Right atrium auricular region (tissue), 2 donors: ENCODE results near the gene BTLA. TPM values are rescaled to one million over a fixed set of nuclear protein-coding genes. Genes with fewer than 3 reads are reported as not detected.
"Not testable (repeated sequence)": the region's sequence is repeated elsewhere in the genome, so short reads cannot be mapped to it uniquely, and the experiment has no call there.

Experiments
- DNase-seq: peaks from one replicate; pipeline ENCODE4 v3.0.0-alpha.2; 2019; ENCODE audit warnings: low spot score
- H3K27ac ChIP-seq, 2 donors: fragments of 200-600 bp; sonication (generic); 1 replicate in 1 of 2; 2 replicates in 1 of 2; pipeline ENCODE4 v1.5.1; 2016 to 2019
- H3K27me3 ChIP-seq, 2 donors: fragments of 200-600 bp; sonication (generic); one replicate each; pipeline versions ENCODE4 v1.5.1 to v1.6.0; 2017 to 2019
- H3K36me3 ChIP-seq: fragments of 200-600 bp; sonication (generic); one replicate; pipeline ENCODE4 v1.5.1; 2016
- H3K4me1 ChIP-seq, 2 donors: fragments of 200-600 bp; sonication (generic); one replicate each; pipeline versions ENCODE4 v1.5.1 to v1.6.0; 2017 to 2019
- H3K4me3 ChIP-seq, 2 donors: fragments of 200-600 bp; sonication (generic); 1 replicate in 1 of 2; 2 replicates in 1 of 2; pipeline ENCODE4 v1.5.1; 2017 to 2019; ENCODE audit warnings: mild to moderate bottlenecking in 1 of 2, moderate library complexity in 1 of 2
- H3K9me3 ChIP-seq, 2 donors: fragments of 200-600 bp; sonication (generic); one replicate each; pipeline ENCODE4 v1.5.1; 2019
- CTCF ChIP-seq, 2 donors: fragments of 200-600 bp; sonication (generic); IDR thresholded peaks; one replicate each; pipeline ENCODE4 v1.5.1; 2019; ENCODE audit warnings: antibody characterized with exemption in 2 of 2
- total RNA-seq, 2 donors: library from RNA; depleted of rRNA; stranded (reverse); fragments of >200 nt; gene quantifications; one replicate each; pipeline ENCODE4 v1.1.0, GENCODE V29; 2016

The BTLA gene
- total RNA-seq, 2 donors from 2014 or later = not detected

- DNase-seq = no peak
- peak; percentile 37 to 78 for TF ChIP-seq CTCF (IDR thresholded peaks at IDR 0.05)
- Histone ChIP-seq H3K9me3 (no peaks in the 10 kb centered on the region), H3K4me1 (no peaks in the 10 kb centered on the region), H3K4me3 (no peak overlapping the region), H3K27ac (no peak overlapping the region), H3K36me3 (no peaks in the 10 kb centered on the region), H3K27me3 (no peaks in the 10 kb centered on the region)
Measured at GRCh38 chr3:112519424-112520001, 20.2 kb upstream of the BTLA start.

GRCh38 chr3:112518970-112519369, 19.7 kb upstream of the BTLA start:
- DNase-seq, H3K27me3 ChIP-seq, H3K4me1 ChIP-seq, H3K27ac ChIP-seq, H3K4me3 ChIP-seq, H3K9me3 ChIP-seq, H3K36me3 ChIP-seq: not testable (repeated sequence)

- Histone ChIP-seq H3K27ac (no peak overlapping the region), H3K27me3 (no peaks in the 10 kb centered on the region), H3K4me3 (no peak overlapping the region), H3K9me3 (peaks cover 0 to 5% of the 10 kb centered on the region in 2 donors), H3K4me1 (no peaks in the 10 kb centered on the region), H3K36me3 (no peaks in the 10 kb centered on the region)
- TF ChIP-seq CTCF (IDR thresholded peaks at IDR 0.05) = no peak
- DNase-seq = no peak
Measured at GRCh38 chr3:112514527-112515128, 15.4 kb upstream of the BTLA start.

- H3K27ac ChIP-seq = no peak overlapping the region
Measured at GRCh38 chr3:112512320-112512719, 13.0 kb upstream of the BTLA start.

GRCh38 chr3:112508860-112509259, 9.6 kb upstream of the BTLA start:
- no peak for DNase-seq
- H3K27me3 ChIP-seq = no peaks in the 10 kb centered on the region
- TF ChIP-seq CTCF (IDR thresholded peaks at IDR 0.05) = no peak
- H3K9me3 ChIP-seq = peaks cover 0 to 5% of the 10 kb centered on the region in 2 donors
- H3K27ac ChIP-seq = no peak overlapping the region
- no peak overlapping the region for H3K4me3 ChIP-seq
- H3K4me1 ChIP-seq = no peaks in the 10 kb centered on the region
- no peaks in the 10 kb centered on the region for H3K36me3 ChIP-seq

More at GRCh38 chr3:112512320-112512719, 13.0 kb upstream of the BTLA start:
- H3K4me3 ChIP-seq = no peak overlapping the region
- H3K36me3 ChIP-seq = no peaks in the 10 kb centered on the region
- peaks cover 0 to 5% of the 10 kb centered on the region in 2 donors for H3K9me3 ChIP-seq
- no peaks in the 10 kb centered on the region for H3K27me3 ChIP-seq
- no peak for DNase-seq
- H3K4me1 ChIP-seq = no peaks in the 10 kb centered on the region
- TF ChIP-seq CTCF (IDR thresholded peaks at IDR 0.05) = no peak

GRCh38 chr3:112508261-112508660, 9.0 kb upstream of the BTLA start:
- H3K27ac ChIP-seq = no peak overlapping the region
- H3K27me3 ChIP-seq = no peaks in the 10 kb centered on the region
- no peak for TF ChIP-seq CTCF (IDR thresholded peaks at IDR 0.05)
- DNase-seq = no peak
- H3K36me3 ChIP-seq = no peaks in the 10 kb centered on the region
- no peaks in the 10 kb centered on the region for H3K4me1 ChIP-seq
- H3K9me3 ChIP-seq = peaks cover 0 to 5% of the 10 kb centered on the region in 2 donors
- no peak overlapping the region for H3K4me3 ChIP-seq
